ENCODE data around the gene PDF.
"Not testable (repeated sequence)": the region's sequence is repeated elsewhere in the genome, so short reads cannot be mapped to it uniquely, and the experiment has no call there.

PDF gene

GRCh38 chr16:69330286-69331109 is at the start of gene PDF:
Gene PDF, minus strand, starts transcription at chr16:69330588. Its CDS starts 18 bp downstream, at chr16:69330570.
- DNase-seq (ENCODE audit: low read depth, low spot score) = peak; percentile 51

GRCh38 chr16:69378760-69379159 is 48.4 kb upstream of the PDF start:
- DNase-seq (ENCODE audit: low read depth, low spot score) = no peak

- no peak for DNase-seq (ENCODE audit: low read depth, low spot score)
Observed at GRCh38 chr16:69378036-69378435, 47.6 kb upstream of the PDF start.

GRCh38 chr16:69376393-69377059 is 46.1 kb upstream of the PDF start:
- no peak for DNase-seq (ENCODE audit: low read depth, low spot score)

GRCh38 chr16:69373019-69373418 is 42.6 kb upstream of the PDF start:
- no peak for DNase-seq (ENCODE audit: low read depth, low spot score)

GRCh38 chr16:69371564-69371963 is 41.2 kb upstream of the PDF start:
- no peak for DNase-seq (ENCODE audit: low read depth, low spot score)

- DNase-seq (ENCODE audit: low read depth, low spot score) = no peak
Observed at GRCh38 chr16:69368866-69369265, 38.5 kb upstream of the PDF start.

GRCh38 chr16:69367980-69368379 is 37.6 kb upstream of the PDF start:
- DNase-seq (ENCODE audit: low read depth, low spot score) = no peak

- DNase-seq (ENCODE audit: low read depth, low spot score) = no peak
Observed at GRCh38 chr16:69366431-69366830, 36.0 kb upstream of the PDF start.

- no peak for DNase-seq (ENCODE audit: low read depth, low spot score)
Observed at GRCh38 chr16:69365901-69366300, 35.5 kb upstream of the PDF start.

- no peak for DNase-seq (ENCODE audit: low read depth, low spot score)
Observed at GRCh38 chr16:69364088-69364487, 33.7 kb upstream of the PDF start.

GRCh38 chr16:69363281-69363717 is 32.9 kb upstream of the PDF start:
- no peak for DNase-seq (ENCODE audit: low read depth, low spot score)

GRCh38 chr16:69360070-69360469 is 29.7 kb upstream of the PDF start:
- DNase-seq (ENCODE audit: low read depth, low spot score) = not testable (repeated sequence)

GRCh38 chr16:69351309-69352027 is 21.1 kb upstream of the PDF start, which contains the start of gene TMED6:
Gene TMED6, minus strand, starts transcription at chr16:69351786. Its CDS starts 33 bp downstream, at chr16:69351753.
- DNase-seq (ENCODE audit: low read depth, low spot score) = no peak

GRCh38 chr16:69350536-69351133 is 20.2 kb upstream of the PDF start:
- DNase-seq (ENCODE audit: low read depth, low spot score) = no peak

GRCh38 chr16:69349536-69349935 is 19.1 kb upstream of the PDF start:
- DNase-seq (ENCODE audit: low read depth, low spot score) = no peak

GRCh38 chr16:69348222-69348621 is 17.8 kb upstream of the PDF start:
- DNase-seq (ENCODE audit: low read depth, low spot score) = no peak

GRCh38 chr16:69346683-69347082 is 16.3 kb upstream of the PDF start:
- no peak for DNase-seq (ENCODE audit: low read depth, low spot score)

GRCh38 chr16:69345923-69346322 is 15.5 kb upstream of the PDF start:
- no peak for DNase-seq (ENCODE audit: low read depth, low spot score)

GRCh38 chr16:69344171-69344570 is 13.8 kb upstream of the PDF start:
- DNase-seq (ENCODE audit: low read depth, low spot score) = no peak

- no peak for DNase-seq (ENCODE audit: low read depth, low spot score)
Observed at GRCh38 chr16:69340095-69340644, 9.8 kb upstream of the PDF start.

All from brain pericyte (primary cell).